ENCODE results near the gene SMIM5. TPM values are rescaled to one million over a fixed set of nuclear protein-coding genes. Genes with fewer than 3 reads are reported as not detected.

SMIM5 gene
- total RNA-seq, 4 donors from 2014 or later, result 0.66 to 1.9 TPM; not detected in 2

GRCh38 chr17:75652934-75653549 is 19.8 kb downstream of the SMIM5 start:
- TF ChIP-seq CTCF (IDR thresholded peaks at IDR 0.05; ENCODE audit: low read depth), result no peak

- TF ChIP-seq CTCF (IDR thresholded peaks at IDR 0.05; ENCODE audit: low read depth), result no peak
Measured at GRCh38 chr17:75654176-75654575, 20.9 kb downstream of the SMIM5 start.

GRCh38 chr17:75658237-75658636 is 25.0 kb downstream of the SMIM5 start:
- no peak for TF ChIP-seq CTCF (IDR thresholded peaks at IDR 0.05; ENCODE audit: low read depth)

GRCh38 chr17:75661531-75661930 is 28.3 kb downstream of the SMIM5 start:
- no peak for TF ChIP-seq CTCF (IDR thresholded peaks at IDR 0.05; ENCODE audit: low read depth)

GRCh38 chr17:75662511-75662910 is 29.3 kb downstream of the SMIM5 start:
- no peak for TF ChIP-seq CTCF (IDR thresholded peaks at IDR 0.05; ENCODE audit: low read depth)

- TF ChIP-seq CTCF (IDR thresholded peaks at IDR 0.05; ENCODE audit: low read depth), result no peak
Measured at GRCh38 chr17:75664099-75664549, 30.9 kb downstream of the SMIM5 start.

GRCh38 chr17:75665981-75666380 is 32.7 kb downstream of the SMIM5 start:
- TF ChIP-seq CTCF (IDR thresholded peaks at IDR 0.05; ENCODE audit: low read depth), result no peak

Data from subcutaneous adipose tissue (tissue), 4 donors.